Glutamatergic neuron (in vitro differentiated cells): ENCODE measurements around the gene SERPINA3. TPM values are rescaled to one million over a fixed set of nuclear protein-coding genes. Genes with fewer than 3 reads are reported as not detected.

Source experiments
- DNase-seq: peaks from one replicate; pipeline ENCODE4 v3.0.0; 2022
- H3K27ac Mint-ChIP-seq: one replicate; pipeline ENCODE4 v1.8.0; 2020; ENCODE audit warnings: mild to moderate bottlenecking, mixed read lengths, inconsistent platforms; ENCODE audit not compliant: unreplicated experiment
- H3K27me3 Mint-ChIP-seq: one replicate; pipeline ENCODE4 v1.8.0; 2020; ENCODE audit warnings: mild to moderate bottlenecking, moderate library complexity, mixed read lengths, inconsistent platforms; ENCODE audit not compliant: unreplicated experiment
- H3K36me3 Mint-ChIP-seq: one replicate; pipeline ENCODE4 v1.8.0; 2020; ENCODE audit warnings: mild to moderate bottlenecking, mixed read lengths, inconsistent platforms; ENCODE audit not compliant: unreplicated experiment
- H3K4me1 Mint-ChIP-seq: one replicate; pipeline ENCODE4 v1.8.0; 2020; ENCODE audit warnings: mild to moderate bottlenecking, low read depth, mixed read lengths, inconsistent platforms; ENCODE audit not compliant: unreplicated experiment
- H3K4me3 Mint-ChIP-seq: one replicate; pipeline ENCODE4 v1.8.0; 2020; ENCODE audit warnings: mild to moderate bottlenecking, mixed read lengths, inconsistent platforms; ENCODE audit not compliant: unreplicated experiment
- H3K9me3 Mint-ChIP-seq: one replicate; pipeline ENCODE4 v1.8.0; 2020; ENCODE audit warnings: mild to moderate bottlenecking, moderate library complexity, mixed read lengths, inconsistent platforms; ENCODE audit not compliant: unreplicated experiment
- CTCF ChIP-seq: fragments of 200-600 bp; sonication (generic); IDR thresholded peaks from one replicate; pipeline ENCODE4 v1.5.0; 2021; ENCODE audit not compliant: partially characterized antibody, unreplicated experiment
- total RNA-seq: library from RNA; stranded (reverse); fragmentation: NEBNext Ultra II Directional; extraction: Animal tissue kit (Norgen Biotek cat#: 25700); gene quantifications from one replicate; pipeline ENCODE4 v1.2.1, GENCODE V29; 2021; ENCODE audit not compliant: unreplicated experiment

The SERPINA3 gene
- total RNA-seq, 1 donor from 2014 or later: not detected

GRCh38 chr14:94665544-94665943 lies 53.4 kb downstream of the SERPINA3 start:
- Mint-ChIP-seq H3K4me1 (no peaks in the 10 kb centered on the region), H3K4me3 (no peak overlapping the region), H3K36me3 (no peaks in the 10 kb centered on the region), H3K27ac (no peak overlapping the region), H3K27me3 (no peaks in the 10 kb centered on the region), H3K9me3 (peaks cover 1% of the 10 kb centered on the region)
- no peak for DNase-seq
- TF ChIP-seq CTCF: no peak

- no peak for DNase-seq
- no peaks in the 10 kb centered on the region for H3K9me3 Mint-ChIP-seq
- no peaks in the 10 kb centered on the region for H3K4me1 Mint-ChIP-seq
- H3K36me3 Mint-ChIP-seq: no peaks in the 10 kb centered on the region
- no peak for TF ChIP-seq CTCF
- H3K4me3 Mint-ChIP-seq: no peak overlapping the region
- no peak overlapping the region for H3K27ac Mint-ChIP-seq
- H3K27me3 Mint-ChIP-seq: peaks cover under 1% of the 10 kb centered on the region
These were observed 58.6 kb downstream of the SERPINA3 start for GRCh38 chr14:94670692-94671285.

- H3K4me3 Mint-ChIP-seq: no peak overlapping the region
- TF ChIP-seq CTCF: no peak
- no peak for DNase-seq
- H3K4me1 Mint-ChIP-seq: no peaks in the 10 kb centered on the region
- no peaks in the 10 kb centered on the region for H3K36me3 Mint-ChIP-seq
- no peak overlapping the region for H3K27ac Mint-ChIP-seq
- H3K27me3 Mint-ChIP-seq: peaks cover 1% of the 10 kb centered on the region
- H3K9me3 Mint-ChIP-seq: no peaks in the 10 kb centered on the region
These were observed 59.8 kb downstream of the SERPINA3 start for GRCh38 chr14:94671870-94672444.

GRCh38 chr14:94673071-94673470 lies 60.9 kb downstream of the SERPINA3 start:
- Mint-ChIP-seq H3K27ac (no peak overlapping the region), H3K4me3 (no peak overlapping the region), H3K27me3 (peaks cover 1% of the 10 kb centered on the region), H3K36me3 (no peaks in the 10 kb centered on the region), H3K4me1 (no peaks in the 10 kb centered on the region), H3K9me3 (no peaks in the 10 kb centered on the region)
- TF ChIP-seq CTCF: no peak
- no peak for DNase-seq

Other genes starting within 250 kb of the SERPINA3 start
- gene SERPINA2, start 245.7 kb upstream of the SERPINA3 start, total RNA-seq: not detected
- not detected for gene SERPINA1, start 223.8 kb upstream of the SERPINA3 start, total RNA-seq
- gene SERPINA11, start 159.6 kb upstream of the SERPINA3 start, total RNA-seq: not detected
- gene SERPINA9, start 136.2 kb upstream of the SERPINA3 start, total RNA-seq: not detected
- not detected for gene SERPINA12, start 102.9 kb upstream of the SERPINA3 start, total RNA-seq
- gene SERPINA4, start 50.9 kb upstream of the SERPINA3 start, total RNA-seq: not detected
- not detected for gene SERPINA5, start 31.0 kb upstream of the SERPINA3 start, total RNA-seq
- not detected for gene GSC, start 157.7 kb downstream of the SERPINA3 start, total RNA-seq